ENCODE results near the gene CYCS. TPM values are rescaled to one million over a fixed set of nuclear protein-coding genes. Genes with fewer than 3 reads are reported as not detected.

The CYCS gene
- total and polyA plus RNA-seq, 2 of the 8 experiments (the other 6 are each of a cell fraction or from before 2014, with no cell fraction given): 48.6 to 229 TPM

DNA sequence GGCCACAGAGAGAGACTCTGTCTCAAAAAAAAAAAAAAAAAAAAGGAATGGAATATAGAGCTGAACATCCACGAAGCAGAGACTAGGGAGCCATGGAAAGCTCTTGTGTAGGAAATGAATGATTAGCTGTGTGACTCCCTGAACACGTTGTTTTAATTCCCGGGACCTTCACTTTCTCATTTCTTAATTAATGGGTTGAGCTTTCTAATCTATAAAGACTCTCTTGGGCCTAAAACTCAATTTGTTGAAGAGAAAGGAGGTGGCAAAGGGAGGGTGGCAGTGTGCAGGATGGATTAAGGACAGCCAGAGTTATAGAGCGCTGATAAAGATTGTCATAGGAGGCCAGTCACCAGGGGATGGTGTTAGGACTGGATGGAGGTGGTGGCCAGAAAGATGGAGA lies 48.0 kb downstream of the CYCS start (continued):
- TF ChIP-seq CTCF (IDR thresholded peaks at IDR 0.05; ENCODE audit: control extremely low read depth in 1 of 3, insufficient read depth in 1 of 3, low read depth in 1 of 3, low read length in 3 of 3): no peak
- TF ChIP-seq SP4 (IDR thresholded peaks at IDR 0.05; ENCODE audit: low read length): no peak
- TF ChIP-seq, protein P1, sequence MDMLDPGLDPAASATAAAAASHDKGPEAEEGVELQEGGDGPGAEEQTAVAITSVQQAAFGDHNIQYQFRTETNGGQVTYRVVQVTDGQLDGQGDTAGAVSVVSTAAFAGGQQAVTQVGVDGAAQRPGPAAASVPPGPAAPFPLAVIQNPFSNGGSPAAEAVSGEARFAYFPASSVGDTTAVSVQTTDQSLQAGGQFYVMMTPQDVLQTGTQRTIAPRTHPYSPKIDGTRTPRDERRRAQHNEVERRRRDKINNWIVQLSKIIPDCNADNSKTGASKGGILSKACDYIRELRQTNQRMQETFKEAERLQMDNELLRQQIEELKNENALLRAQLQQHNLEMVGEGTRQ (IDR thresholded peaks at IDR 0.05; ENCODE audit: low read length): no peak
